Measurements from ENCODE around the gene CFAP92.

DNA sequence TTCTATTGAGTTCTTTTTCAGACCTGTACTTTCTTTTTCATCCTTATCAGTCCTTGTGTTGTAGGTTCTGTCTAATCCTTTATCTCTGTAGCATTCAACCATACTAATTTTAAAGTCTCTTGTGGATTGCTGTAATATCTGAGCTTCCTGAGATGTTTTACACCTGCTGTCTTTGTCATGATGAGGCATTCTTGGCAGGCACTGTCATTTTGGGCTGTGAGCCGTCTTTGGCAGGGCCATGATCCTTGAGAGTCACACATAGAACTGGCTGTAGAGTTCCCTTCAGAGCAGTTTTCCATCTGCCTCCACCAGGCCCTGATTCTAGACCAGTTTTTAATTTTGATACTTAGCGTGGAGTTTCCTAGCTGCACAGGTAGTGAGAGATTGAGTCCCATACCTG, 13.9 kb upstream of the CFAP92 start:
- TF ChIP-seq, protein P1, sequence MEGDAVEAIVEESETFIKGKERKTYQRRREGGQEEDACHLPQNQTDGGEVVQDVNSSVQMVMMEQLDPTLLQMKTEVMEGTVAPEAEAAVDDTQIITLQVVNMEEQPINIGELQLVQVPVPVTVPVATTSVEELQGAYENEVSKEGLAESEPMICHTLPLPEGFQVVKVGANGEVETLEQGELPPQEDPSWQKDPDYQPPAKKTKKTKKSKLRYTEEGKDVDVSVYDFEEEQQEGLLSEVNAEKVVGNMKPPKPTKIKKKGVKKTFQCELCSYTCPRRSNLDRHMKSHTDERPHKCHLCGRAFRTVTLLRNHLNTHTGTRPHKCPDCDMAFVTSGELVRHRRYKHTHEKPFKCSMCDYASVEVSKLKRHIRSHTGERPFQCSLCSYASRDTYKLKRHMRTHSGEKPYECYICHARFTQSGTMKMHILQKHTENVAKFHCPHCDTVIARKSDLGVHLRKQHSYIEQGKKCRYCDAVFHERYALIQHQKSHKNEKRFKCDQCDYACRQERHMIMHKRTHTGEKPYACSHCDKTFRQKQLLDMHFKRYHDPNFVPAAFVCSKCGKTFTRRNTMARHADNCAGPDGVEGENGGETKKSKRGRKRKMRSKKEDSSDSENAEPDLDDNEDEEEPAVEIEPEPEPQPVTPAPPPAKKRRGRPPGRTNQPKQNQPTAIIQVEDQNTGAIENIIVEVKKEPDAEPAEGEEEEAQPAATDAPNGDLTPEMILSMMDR (IDR thresholded peaks at IDR 0.05), result no peak
- no peak for TF ChIP-seq POLR2A (IDR thresholded peaks at IDR 0.05)
- peak in 1 of 4 donors; percentile 34 for TF ChIP-seq POLR2AphosphoS5 (IDR thresholded peaks at IDR 0.05)
- TF ChIP-seq EP300 (IDR thresholded peaks at IDR 0.05), result no peak

All from sigmoid colon (tissue), 4 donors.